HTERT RPE-1 (cell line): ENCODE data around the gene FHL2.
"Not testable (repeated sequence)": the region's sequence is repeated elsewhere in the genome, so short reads cannot be mapped to it uniquely, and the experiment has no call there.

ENCODE experiments used
- in situ Hi-C: fragments of 300-500 bp; cut with MboI; formaldehyde crosslinking; loops from 4 replicates; pipeline ENCODE4 v1.14.3; 2020; ENCODE audit warnings: low sequenced_read_pairs

The FHL2 gene

GRCh38 chr2:105344704-105345345 is 54.0 kb downstream of the FHL2 start:
- in situ Hi-C loops, result no loop called here

DNA sequence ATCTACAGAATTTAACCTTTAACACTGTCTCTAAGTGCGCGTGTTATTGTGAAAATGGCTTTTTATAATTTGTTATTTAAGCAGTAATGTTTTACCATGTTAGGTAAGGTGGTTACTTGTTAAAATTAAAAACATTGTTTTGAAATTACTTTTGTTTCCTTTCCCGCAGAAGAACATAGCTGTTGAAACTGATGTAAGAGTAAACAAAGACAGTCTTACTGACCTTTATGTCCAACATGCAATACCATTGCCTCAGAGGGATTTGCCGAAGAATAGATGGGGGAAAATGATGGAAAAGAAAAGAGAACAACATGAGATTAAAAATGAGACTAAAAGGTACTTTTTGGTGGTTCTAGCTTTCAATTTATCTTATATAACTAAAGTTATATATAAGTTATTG is 59.4 kb downstream of the FHL2 start:
- in situ Hi-C loops, result no loop called here

DNA sequence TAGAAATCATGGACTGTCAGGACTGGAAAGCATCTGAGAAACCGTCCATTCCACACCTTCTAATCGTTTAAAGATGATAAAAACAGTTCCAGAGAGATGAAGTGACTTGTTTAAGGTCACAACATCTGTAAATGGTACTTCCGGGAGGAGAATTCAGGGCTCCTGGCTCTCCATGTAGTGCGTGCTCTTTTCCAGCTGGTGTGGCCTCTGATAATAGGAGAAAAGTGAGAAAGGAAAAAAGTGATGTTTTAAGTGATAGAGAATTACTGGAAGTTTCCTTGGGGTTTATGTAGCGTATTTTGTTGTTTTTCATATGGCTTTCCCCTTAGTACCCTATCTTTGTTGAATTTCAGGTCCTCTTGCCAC is 60.8 kb downstream of the FHL2 start:
- in situ Hi-C loops, result no loop called here

DNA sequence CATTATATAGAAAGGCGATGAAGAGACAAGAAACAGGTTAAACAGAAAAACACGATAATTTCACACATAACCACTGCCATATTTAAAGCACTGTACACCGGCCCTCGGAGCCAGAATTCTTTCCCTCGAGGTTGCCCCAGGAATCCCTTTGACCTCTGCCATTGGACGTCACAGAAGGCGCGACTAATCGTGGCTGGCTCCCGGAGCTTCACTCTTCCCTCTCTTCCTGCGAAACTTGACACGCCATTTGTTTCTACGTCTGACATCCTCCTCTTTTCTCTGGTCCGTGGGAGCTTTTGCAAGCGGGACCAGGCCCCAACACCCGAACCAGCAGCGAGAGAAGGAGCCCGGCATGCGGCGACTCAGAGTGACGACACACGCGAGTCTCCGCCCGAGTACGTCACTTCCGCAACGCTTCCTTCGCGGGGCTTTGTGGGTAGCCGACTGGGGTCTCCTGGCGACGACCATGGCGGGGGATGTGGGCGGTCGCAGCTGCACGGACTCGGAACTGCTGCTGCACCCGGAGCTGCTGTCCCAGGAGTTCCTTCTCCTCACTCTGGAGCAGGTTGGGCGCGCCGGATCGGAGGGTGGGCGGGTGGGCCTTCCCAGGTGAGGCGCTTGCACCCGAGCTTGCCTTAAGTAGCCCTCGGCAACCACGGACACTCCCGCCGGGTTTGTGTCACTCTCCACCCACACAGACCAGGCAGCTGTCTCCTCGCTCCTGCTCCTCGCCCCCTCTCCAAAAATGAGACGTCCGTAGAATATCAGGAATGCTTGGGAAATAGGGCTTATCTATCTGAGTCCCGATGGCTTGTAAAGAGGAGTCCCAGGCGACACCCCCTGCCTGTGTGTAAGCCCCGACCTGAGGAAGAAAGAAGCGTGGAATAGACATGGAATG is 61.5 kb downstream of the FHL2 start, which contains the start of gene C2orf49:
Gene C2orf49 (plus strand): TSS at position 419 of the 898 bp plus-strand sequence. CDS start 48 bp downstream, at position 467.
- in situ Hi-C loops, result no loop called here

- in situ Hi-C loops, result no loop called here
These were observed 62.1 kb downstream of the FHL2 start for GRCh38 chr2:105336786-105337121.

GRCh38 chr2:105335469-105335868 is 63.4 kb downstream of the FHL2 start:
- in situ Hi-C loops, result no loop called here

DNA sequence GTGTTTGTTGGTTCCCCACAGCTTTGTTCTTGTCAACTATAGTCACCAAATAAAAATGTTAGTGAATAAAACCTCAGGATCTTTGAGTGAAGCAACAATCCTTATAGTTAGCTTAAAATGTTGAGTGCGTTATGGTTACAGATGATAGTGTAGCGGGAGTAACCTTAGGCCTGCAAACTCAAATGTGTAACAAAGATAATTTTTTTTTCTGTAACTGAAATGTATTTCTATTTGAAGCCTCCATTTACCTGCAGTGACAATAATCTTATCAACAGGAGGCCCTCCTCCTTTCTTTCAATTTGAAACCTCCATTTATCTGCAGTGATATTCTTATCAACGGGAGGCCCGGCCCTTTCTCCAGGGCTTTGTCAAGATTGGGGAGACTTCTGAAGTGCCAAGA is 64.6 kb downstream of the FHL2 start:
- in situ Hi-C loops, result no loop called here

DNA sequence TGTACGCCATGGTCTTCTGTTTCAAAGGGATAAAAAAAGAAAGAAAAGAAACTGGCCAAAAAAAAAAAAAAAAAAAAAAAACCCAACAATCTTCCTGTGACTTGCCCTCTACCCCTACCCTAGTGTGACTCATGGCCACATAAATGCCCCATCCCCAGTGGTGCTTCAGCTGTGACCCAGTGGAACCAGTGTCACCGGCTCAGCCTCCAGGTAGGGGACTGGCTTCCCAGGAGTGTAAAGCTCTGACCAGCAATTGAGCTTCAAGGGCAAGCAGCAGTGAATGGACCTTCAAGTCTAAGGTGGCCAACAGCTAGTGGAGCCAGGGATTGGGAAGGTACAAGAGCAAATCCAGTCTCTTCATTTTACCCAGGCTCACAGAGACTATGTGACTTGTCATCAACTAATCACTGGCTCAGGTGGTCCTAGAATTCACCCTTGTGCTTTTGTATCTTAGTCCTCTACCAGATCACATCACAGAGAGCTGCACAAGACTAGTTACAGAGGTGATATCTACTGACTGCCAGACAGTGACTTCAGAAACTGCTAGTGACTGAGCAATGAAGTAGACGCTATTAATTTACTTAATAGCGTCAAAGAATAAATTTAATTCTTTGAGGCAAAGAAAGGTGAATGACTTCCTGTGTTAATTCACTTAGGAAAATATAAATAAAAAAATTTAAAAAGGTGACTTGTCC is 68.0 kb downstream of the FHL2 start:
- in situ Hi-C loops, result no loop called here

DNA sequence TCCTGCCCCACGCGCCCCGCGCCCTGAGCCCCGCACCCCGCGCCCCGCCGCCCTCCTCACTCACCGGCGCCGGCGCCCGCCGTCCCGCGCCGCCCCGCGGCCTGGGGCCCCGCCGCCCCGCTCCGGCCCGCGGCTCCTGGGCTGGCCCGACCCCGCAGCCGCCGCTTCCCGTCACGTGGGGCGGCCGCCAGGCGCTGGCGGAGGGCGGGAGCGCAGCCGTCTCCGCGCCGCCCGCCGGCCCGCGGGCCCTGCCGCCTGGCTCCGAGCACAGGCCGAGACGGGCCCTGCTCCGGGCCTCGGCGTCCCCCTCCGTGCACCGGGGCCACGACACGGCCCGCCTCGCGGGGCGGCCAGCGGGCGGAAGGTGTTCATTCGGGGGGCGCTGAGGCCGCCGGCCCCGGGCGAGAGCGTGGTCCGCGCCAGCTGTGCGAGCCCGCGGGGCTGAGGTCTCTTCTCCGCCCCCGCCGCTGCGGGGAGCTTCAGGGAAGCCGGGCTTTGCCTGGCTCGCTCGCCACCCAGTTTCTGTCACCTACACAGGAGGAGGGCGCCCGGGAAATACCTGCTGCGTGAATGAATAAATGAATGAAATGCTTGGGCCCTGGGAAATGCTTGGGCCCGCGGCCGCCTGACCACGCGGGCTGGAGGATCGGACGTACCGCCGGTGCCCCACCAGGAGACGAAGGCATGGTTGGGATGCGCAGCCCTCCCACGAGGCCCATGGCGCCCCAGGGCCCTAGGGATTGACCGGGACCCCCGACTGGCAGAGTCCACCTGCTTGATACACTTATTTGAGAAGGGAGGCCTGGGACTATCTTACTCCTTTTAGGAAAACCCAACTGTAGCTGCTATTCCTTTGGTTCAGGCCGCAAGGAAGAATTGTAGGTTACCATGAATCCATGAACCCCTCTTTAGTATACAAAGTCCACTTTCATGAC is 69.0 kb downstream of the FHL2 start, which contains the start of gene TGFBRAP1:
Gene TGFBRAP1 (minus strand): TSS at position 175 of the 935 bp plus-strand sequence. CDS start 21,434 bp downstream, outside the sequence.
- in situ Hi-C loops, result no loop called here

- in situ Hi-C loops, result no loop called here
These were observed 69.7 kb downstream of the FHL2 start for GRCh38 chr2:105329197-105329554.

DNA sequence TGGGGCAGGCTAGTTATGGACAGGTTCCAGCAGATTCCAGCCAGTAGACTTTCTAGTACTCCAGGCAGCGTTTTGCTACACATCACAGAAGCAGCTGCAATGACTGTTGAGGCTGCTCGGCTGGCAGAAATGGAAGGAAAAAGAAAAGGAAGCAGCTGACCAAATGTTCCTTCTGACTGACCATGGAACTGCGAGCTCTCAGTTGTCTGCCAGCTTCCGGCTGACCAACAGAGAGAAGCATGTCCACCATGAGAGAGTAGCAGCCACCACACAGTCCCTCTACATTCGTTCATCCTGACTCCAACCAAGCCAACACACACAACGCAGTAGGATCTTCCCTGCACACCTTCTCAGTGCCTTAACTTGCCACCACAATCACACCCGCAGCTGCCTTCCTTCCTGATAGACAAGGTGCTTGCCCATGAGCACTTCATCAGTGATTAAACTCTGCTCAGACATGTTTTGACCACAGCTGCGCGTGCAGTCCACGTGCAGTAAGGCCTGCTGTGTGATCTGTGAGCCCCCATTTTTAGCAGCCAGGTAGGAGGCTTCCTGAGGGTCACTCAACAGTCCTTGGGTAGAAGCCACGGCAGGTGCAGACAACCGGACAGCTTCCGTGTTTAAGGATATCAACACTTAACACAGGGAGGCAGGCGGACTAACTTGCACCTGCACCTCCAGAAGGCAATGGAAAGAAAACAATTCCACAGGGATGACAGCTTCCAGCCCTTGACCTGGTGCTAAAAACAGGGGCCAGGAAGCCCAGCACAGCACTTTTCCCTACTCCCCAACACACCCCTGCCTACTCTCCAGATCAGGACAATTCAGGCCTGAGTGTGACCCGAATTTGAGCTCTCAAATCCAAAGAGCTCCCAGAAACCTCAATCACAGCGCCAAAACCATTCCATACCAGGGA is 70.3 kb downstream of the FHL2 start:
- in situ Hi-C loops, result no loop called here

GRCh38 chr2:105327690-105328089 is 71.2 kb downstream of the FHL2 start:
- in situ Hi-C loops, result no loop called here

- in situ Hi-C loops, result not testable (repeated sequence)
These were observed 71.6 kb downstream of the FHL2 start for GRCh38 chr2:105327271-105327670.

- in situ Hi-C loops, result no loop called here
These were observed 73.4 kb downstream of the FHL2 start for GRCh38 chr2:105325389-105325963.

DNA sequence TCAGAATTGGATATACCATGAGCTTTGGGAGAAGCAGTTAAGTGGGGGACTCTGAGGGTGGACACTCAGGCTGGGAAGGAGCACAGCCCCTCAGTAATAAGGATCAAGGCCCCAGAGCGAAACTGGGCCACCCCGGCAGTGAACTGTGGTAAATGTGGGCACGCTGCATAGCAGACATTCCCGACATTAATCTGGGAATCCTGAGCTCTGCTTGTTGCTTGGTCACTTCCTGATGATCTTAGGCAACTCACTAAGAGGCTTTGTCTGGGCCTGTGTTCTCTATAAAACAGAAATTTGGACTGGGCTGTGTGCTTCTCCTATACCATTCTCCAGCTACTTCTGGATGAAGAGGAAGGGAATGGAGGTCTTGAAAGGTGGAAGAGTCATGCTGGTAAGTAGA is 74.1 kb downstream of the FHL2 start:
- in situ Hi-C loops, result no loop called here

- in situ Hi-C loops, result no loop called here
These were observed 74.8 kb downstream of the FHL2 start for GRCh38 chr2:105324101-105324500.

DNA sequence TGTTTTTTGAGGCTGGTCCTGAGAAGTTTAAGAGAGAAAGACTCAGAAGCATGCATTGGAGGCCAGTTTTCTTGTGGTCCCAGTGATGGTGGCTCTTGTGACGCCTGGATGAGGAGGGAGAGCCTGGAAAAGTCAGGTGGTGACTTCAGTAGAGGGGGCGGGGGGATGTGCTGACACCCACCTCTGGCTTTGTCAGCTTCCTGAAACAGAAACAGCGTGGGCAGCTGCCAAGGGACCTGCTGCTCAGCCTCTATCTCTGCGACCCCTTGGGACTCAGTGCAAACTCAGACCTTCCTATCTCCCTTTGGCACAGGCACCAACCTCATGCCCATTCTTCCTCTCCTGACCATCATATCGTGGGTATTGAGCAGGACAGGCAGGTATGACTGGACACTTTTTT is 75.7 kb downstream of the FHL2 start:
- in situ Hi-C loops, result no loop called here

DNA sequence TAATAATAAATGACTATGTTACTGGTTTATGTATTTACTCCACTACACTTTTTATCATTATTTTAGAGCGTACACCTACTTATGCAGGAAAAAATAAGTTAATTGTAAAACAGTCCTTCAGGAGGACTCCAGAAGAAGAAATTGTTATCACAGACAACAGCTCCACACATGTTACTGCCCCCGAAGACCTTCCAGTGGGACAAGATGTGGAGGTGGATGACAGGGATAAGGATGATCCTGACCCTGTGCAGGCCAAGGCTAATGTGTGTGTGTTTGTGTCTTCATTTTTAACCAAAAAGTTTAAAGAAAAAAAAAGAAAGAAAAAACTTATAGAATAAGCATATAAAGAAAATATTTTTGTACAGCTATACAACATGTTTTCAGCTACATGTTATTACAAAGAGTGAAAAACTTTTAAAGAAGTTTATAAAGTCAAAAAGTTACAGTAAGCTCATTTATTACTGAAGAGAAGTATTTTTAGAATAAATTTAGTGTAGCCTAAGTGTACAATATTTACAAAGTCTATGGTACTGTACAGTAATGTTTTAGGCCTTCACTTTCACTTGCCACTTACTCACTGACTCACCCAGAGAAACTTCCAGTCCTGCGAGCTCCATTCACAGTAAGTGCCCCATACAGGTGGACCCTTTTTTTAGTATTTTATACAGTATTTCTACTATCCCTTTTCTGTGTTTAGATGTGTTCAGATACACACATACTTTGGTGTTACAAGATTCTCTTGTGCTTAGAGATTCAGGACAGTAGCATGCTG is 76.8 kb downstream of the FHL2 start:
- in situ Hi-C loops, result no loop called here
